Testis (tissue), 2 donors: ENCODE measurements around the gene GLIS1.

Source experiments
- CTCF ChIP-seq, 3 experiments: fragments of 450-650 bp in 2 of 3; fragments of 200-600 bp in 1 of 3; sonication (generic) in 1 of 3; IDR thresholded peaks; one replicate each; pipeline ENCODE4 v1.5.1; 2016 to 2019; ENCODE audit warnings: antibody characterized with exemption in 3 of 3, mild to moderate bottlenecking in 2 of 3, moderate library complexity in 1 of 3
- POLR2A ChIP-seq: fragments of 450-650 bp; IDR thresholded peaks from one replicate; pipeline ENCODE4 v1.6.1; 2017; ENCODE audit warnings: antibody characterized with exemption, mild to moderate bottlenecking, moderate library complexity

DNA sequence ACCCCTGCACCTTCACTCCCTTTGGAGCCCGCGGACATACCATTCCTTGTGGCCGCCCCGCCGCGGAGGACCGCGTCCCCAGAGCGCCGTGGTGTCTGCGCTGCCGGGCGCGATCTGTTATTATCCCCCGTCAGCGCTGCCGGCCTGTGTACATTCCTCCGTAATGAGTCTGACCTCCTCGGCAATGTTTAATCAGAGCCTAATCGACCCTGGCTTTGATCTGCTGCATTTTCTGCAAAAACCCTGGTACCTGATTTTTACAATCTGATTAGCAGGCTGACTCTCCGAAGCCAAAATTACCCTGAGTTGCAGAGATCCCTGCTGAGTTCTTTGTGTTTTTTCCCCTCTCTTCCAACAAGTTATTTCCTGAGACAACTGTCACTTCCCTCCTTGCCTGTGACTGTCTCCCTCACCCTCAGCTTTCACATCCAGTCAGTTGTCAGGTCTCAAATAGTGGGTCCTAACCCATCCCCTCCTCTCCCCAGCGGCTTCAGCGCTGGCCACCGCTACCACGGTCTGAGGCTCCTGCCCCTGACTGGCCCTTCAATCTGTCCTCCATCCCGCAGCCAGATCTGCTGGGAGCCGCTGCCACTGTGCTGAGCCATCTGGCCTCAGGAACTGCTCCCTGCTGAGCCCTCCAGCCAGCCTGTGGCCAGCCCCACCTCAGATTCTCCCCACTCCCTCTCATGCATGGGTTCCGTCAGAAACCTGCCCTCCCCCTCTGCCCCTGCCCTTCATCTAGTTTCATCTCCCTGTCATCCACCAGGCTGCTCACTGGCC, 53.5 kb downstream of the GLIS1 start:
- TF ChIP-seq POLR2A (no peak), CTCF (IDR thresholded peaks at IDR 0.05) (no peak)
